ENCODE measurements around the gene AP2A1.

Gene AP2A1

DNA sequence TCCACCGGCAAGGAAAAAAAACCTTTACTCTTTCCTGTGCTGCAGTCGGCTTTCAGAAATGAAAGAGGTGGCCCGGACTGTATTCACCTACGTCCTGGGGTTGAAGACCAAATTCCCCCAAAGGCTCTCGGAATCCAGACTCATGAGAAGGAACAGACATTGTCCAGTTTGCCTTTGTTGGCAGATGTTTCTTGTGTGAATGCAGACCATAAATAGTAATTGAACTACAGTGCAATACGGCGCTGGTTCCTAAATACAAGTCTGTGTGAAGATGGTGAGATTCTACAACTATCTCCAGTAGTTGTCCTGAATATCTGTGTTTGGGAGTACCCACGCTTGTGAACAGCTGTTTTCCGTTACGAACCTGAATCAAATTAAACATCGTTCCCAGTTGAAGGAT, 72.9 kb downstream of the AP2A1 start:
- no peak for DNase-seq (ENCODE audit: low read depth in 2 of 2)

DNA sequence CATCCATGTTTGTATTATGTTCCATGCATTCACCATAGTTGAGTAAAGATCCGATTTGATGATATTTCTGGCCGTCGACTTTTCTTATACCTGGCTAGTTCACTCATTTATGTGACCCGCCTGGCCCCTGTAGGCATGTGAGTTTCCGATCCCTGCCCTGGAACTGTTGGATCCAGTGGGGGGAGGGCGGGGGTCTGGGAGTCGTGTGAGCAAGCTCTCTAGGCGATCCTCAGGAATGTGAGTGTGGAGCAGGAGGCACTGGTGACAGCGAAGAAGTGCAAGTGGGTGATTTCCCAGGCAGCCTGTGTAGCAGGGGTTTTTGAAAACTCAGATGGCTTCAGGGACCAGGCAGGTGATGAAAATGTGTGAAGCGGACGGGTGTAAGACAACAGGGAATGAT, 73.5 kb downstream of the AP2A1 start:
- DNase-seq (ENCODE audit: low read depth in 2 of 2): no peak

DNA sequence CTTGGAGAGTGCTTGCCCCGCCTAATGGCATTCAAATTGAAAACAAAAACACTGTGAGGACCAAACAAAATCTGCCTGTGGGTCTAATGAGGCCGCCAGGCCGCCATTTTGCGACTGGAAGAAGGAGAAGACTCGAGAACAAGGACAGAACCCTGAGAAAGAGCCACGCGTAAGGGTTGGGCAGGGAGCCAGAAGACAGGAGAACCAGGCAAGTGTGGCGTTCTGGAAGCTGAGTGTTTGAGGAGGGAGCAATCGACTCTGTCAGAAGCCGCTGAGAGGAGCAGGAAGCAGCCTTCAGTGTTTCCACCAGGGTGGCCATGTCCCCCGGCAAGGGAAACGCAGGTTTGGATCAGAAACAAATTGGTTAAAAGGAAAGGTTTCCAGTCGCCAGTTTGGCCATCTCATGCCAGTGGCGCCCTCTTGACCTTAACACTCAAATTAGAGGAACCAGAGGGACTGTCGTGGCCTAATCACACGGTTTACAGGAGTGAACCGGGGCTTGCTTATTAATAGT, 74.0 kb downstream of the AP2A1 start:
- DNase-seq (ENCODE audit: low read depth in 2 of 2): no peak

DNA sequence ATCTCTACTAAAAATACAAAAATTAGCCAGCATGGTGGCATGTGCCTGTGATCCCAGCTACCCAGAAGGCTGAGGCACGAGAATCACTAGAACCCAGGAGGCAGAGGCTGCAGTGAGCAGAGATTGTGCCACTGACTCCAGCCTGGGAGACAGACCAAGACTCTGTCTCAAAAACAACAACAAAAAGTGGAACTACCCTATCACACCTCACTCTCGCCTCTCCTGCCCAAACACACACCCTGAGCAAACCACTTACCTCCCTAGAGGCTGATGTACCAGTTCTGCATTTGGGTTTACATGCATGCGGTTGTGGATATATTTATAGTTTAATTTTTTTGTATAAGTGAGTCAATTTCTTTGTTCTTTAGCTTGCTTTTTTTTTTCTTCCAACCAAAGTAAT, 76.5 kb downstream of the AP2A1 start:
- no peak for DNase-seq (ENCODE audit: low read depth in 2 of 2)

DNA sequence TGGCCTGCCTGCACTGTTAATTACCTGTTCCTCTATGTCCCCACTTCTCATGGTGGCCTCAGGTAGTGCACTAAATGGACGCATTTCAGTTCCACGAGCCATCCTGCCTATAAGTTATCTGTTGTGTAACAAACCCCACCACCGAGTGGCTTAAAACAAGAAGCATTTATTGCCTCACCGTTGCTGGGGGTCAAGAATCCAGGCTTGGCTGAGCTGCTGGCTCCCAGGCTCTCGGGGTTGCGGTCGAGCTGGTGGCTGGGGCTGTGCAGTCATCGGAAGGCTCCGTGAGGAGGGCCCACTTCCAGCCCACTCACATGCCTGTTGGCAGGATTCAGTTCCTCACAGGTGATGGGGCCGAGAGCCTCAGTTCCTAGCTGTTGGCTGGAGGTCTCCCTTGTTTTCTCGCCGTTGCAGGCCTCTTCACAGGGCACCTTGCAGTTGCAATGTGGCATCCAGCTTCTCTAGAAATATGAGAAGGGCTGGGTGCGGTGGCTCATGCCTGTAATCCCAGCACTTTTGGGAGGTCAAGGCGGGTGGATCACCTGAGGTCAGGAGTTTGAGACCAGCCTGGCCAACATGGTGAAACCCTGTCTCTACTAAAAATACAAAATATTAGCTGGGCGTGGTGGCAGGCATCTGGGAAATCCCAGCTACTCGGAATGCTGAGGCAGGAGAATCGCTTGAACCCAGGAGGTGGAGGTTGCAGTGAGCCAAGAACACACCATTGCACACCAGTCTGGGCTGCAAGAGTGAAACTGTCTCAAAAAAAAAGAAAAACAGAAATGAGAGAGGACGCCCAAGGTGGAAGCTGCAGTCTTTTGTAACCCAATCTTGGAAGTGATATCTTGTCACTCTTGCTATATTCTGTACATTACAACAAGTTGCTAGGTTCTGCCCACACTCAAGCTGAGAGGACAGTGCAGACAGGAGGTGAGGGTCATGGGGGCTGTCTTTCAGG, 77.6 kb downstream of the AP2A1 start:
- DNase-seq (ENCODE audit: low read depth in 2 of 2): no peak

DNA sequence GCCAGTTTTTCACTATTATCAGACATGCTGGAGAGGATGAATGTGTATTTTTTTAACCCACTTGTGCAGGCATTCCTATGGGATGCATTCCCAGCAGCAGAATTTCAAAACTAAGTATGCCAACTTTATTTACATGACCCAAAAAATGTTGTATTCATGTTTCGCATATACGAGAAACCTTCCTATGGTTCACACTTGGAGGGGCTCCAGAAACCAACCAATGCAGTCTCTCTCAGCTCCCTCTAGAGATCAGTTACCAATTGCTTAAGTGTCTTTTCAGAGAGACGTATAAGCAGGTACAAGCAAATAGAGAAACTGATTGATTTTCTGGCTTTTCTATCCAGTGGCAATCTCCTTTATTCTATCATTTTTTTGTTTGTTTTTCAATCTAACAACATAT, 78.6 kb downstream of the AP2A1 start:
- DNase-seq (ENCODE audit: low read depth in 2 of 2): no peak

DNA sequence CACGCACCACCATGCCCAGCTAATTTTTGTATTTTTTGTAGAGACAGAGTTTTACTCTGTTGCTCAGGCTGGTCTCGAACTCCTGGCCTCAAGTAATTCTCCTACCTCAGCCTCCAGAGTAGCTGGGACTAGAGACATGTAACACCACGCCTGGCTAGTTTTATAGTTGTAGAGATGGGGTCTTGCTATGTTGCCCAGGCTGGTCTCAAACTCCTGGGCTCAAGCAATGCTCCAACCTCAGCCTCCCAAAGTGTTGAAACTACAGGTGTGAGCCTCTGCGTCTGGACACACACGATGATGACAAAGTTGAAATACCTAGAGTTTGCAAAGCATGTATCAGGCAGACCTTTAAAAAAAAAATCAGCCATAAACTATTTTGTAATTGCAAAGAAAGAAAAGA, 79.6 kb downstream of the AP2A1 start:
- no peak for DNase-seq (ENCODE audit: low read depth in 2 of 2)

DNA sequence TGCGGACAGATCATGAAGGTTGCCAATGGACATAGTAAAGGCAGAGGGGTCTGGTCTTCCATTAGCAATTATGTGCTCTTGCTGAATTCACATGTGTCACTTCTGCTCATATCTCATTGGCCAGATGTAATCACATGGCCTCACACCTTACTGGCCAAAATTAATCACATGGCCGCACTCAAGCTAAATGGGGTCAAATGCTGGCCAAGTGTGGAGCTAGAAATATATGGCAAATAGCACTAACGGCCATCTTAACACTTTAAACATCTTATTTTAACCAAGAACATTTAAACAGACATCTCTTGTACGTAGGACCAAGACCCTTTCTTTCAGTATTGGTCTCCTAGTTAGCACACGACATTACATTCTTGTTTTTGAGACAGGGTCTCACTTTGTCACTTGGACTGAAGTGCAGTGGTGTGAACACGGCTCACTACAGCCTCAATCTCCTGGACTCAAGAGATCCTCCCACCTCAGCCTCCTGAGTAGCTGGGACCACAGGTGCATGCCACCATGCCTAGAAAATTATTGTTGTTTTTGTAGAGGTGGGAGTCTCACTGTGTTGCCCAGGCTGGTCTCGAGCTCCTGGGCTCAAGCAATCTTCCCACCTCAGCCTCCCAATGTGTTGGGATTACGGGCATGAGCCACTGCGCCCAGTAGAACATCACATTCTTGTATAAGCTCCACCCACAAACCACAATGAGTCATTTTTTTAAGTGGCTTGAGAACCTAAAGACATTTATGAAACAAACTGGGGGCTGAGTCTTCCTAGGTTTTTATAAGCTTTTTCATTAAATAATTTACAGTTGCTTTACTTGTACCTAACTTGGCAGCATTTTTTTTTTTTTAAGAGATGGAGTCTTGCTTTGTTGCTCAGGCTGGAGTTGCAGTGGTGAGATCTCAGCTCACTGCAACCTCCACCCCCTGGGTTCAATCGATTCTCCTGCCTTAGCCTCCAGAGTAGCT, 81.2 kb downstream of the AP2A1 start:
- DNase-seq (ENCODE audit: low read depth in 2 of 2): peak in 1 of 2 experiments; percentile 31

DNA sequence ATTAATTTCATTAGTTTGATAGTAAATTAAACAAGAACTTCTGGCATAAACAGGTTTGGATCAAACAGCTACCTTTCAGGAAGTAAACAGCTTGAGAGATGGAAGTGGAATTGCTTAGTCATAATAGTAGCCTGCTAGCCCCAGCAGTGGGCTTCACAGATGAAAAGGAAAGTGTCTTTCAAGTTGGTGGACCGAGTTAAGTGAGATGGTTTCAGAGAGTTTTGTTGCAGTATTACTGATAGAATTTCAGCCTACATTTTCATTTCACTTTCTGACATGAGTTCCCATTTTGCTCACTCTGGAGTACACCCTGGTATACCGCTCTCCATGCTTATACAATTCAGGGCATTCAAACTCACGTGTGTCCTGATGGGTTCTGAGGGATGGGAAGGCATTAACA, 82.1 kb downstream of the AP2A1 start:
- DNase-seq (ENCODE audit: low read depth in 2 of 2): no peak

DNA sequence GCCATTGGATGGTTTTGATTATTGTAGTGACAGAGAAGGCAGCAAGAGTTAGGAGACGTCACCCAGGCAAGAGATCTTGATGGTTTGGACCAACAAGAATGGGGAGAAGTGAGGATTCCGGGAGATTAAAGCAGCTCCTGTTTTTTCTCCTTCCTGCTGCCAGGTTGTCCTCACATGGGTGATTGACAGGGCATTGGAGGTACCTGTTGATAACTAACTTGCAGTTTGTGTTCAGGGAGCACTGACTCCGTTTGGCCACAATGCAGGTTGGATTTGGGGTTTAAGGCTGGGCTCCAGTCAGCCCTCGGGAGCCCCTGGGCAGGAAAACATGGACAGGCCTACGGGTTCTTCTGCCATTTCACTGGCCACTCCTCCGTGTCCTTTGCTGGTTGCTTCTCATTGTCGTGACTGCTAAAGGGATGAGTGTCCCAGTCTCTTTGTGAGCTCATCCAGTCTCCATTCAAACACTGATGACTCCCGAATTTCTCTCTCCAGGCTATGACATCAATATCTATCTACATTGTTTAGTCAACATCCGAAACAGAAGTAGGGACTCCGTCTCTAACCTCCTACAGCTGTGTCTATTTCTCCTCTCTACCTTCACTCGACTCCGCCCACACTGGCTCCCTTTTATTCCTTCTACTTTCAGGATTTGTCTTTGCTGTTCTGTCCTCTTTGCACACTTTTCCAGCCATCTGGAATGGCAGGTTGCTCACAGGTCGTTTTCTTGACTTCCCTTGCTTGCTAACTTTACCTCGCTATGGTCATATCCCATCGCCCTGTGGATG, 82.8 kb downstream of the AP2A1 start:
- no peak for DNase-seq (ENCODE audit: low read depth in 2 of 2)

DNA sequence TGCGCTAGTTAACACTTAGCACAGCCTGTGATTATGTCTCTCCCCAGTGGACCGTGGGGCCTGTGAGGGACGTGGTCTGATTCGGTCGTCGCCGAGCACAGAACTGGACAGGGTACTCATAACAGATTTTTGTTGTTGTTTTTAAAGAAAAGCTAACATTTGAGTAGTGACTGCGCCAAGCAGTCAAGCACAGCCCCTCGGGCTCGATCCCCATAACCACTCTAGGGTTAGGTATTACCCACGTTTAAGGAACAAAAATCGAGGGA, 83.4 kb downstream of the AP2A1 start:
- DNase-seq (ENCODE audit: low read depth in 2 of 2): no peak

DNA sequence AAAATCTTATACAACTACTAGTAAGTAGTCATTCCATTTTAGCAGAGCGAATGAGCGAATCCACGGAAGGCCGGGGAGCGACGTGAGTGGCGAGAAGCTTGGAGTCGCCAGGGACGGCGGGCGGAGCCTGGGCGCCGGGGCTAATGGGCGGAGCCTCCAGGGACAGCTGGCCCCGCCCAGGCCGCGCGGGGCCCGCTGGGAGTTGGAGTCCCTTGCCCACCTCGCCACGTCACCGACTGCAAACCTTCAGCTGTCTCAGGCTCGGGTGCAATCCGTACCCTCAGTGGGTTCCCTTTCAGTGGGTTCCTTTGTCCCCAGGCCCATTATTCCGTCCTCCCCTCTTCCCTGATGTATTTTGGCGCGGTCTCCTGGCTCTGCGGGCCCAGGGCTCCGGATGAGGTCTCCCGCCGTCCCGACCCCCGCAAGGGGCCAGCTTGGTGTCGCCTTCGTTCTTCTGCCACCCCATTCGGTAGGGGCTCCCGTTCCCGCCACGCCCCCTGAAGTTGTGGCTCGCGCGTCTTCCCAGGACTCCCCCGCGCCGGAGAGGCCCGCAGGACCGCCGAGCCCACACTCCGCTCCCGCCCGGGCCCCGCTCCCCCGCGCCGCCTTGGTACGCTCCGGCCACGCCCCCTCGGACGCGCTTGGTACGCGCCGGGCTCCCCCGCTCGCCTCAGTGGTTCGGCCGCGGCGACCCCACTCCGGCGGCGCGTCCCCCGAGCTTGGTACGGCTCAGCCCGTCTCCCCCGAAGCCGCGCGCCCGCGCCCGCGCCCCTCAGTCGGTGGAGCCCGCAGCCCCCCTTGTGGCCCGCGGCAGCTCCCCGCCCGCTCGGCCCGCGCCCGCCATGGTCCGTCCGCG, 83.9 kb downstream of the AP2A1 start, which contains the start of gene PTOV1:
PTOV1 (plus strand) TSS at position 673 of the 856 bp plus-strand sequence.
- DNase-seq (ENCODE audit: low read depth in 2 of 2): peak; percentile 78 to 79

DNA sequence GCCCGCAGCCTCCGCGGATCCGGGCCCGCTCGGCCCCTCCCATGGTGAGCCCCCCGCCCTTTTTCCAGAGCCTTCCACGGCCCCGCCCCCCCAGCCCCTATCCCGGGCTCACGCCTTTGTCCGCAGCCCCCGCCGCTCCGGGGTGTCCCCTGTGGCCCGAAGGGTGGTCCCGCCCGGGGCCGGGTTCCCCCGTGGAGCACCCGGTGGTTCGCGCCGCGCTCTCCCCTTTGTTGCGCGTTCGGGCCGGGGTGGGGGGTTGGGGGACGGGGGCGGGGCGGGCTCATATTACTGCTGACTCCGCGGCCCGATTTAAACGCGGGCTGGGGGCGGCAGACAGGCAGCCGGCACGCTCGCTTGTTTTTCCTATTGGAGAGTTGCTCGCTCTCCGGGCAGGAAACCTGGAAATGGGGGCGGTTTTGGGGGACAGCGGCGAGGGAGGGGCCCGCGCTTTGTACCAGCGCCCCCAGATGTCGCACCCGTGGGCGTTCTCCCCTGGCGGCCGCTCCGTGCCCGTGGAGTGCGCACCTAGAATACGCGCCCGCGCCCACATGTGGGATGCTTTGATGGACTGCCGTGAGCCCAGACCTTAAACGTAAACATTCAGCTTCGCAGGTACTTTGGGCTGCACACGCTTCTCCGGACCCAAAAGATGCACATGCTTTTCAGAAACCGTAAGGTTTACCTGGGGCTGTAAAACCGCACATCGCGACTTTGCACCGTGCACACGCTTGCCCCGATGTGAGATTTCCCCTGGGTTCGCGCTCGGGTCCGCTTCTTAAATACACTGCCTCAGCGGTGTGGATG, 84.9 kb downstream of the AP2A1 start:
- DNase-seq (ENCODE audit: low read depth in 2 of 2): no peak

DNA sequence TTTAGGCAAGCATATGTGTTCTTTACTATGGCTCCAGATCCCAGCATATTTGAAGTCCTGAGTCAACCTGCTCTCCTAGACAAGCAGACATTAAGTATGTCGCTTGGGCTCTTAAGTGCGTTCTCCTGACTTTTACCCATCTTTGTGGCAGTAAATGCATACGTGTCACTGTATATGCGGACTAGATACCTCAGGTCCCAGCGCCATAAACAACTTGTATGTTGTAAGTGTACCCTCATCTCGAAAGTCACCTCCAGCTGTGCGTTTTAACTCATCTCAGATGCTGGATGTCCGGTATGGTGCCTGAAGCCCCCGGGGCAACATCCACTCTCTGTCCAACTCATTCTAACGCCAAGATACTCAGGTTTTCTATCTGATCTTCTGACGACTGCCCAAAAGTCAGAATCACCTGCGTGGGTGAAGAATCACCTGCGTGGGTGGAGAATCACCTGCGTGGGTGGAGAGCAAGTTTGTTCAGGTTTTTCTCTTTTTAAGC, 85.9 kb downstream of the AP2A1 start:
- DNase-seq (ENCODE audit: low read depth in 2 of 2): no peak

DNA sequence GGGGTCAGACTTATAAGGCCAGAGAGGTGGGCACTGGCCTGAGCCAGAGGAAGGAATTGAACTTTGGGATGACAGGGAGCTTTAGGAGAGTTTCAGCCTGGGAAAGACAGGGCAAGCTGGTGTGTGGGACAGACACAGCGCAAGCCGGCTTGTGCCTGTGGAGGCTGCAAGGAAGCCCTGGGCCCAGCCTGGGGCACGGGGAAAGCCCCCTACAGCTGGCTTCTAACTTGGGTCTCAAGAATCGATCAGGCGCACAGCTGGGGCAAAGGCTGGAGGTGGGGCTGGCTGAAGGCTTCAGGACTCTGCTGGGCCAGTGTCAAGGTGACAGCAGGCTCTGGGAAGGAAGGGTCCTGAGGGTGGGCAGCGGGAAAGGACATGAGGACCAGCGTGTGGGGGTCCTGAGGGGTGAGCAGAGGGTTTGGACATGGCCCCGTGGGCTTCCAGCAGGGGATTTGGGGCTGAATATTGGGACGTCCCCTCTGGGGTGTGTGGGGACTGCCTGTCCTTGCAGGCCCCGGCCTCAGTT, 87.1 kb downstream of the AP2A1 start:
- DNase-seq (ENCODE audit: low read depth in 2 of 2): no peak

DNA sequence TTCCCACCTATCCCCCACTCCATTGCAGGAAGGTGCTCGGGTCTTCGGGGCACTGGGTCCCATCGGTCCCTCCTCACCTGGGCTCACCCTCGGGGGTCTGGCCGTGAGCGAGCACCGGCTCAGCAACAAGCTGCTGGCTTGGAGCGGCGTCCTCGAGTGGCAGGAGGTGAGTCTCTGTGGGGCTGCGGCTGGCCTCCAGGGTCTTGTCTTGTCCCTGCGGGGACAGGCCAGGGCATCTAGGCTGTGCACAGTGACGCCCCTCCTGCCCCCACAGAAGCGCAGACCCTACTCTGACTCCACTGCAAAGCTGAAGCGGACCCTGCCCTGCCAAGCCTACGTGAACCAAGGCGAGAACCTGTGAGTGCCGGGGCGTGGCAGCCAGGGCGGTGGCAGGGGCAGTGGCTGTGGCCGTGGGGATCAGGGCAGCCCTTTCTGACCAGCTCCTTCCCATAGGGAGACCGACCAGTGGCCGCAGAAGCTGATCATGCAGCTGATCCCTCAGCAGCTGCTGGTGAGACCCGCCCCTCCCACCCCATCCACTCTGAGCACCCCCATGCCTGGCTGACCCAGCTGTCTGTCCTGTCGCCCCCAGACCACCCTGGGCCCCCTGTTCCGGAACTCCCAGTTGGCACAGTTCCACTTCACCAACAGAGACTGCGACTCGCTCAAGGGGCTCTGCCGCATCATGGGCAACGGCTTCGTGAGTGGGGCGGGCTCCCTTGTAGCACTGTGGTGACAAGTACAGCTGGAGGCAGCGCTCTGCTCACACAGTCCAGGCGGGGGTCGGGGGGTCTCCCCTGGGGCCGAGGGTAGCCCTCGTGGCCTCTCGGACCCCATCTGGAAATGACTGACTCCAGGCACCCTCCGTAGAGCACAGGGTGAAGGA, 87.8 kb downstream of the AP2A1 start:
- no peak for DNase-seq (ENCODE audit: low read depth in 2 of 2)

DNA sequence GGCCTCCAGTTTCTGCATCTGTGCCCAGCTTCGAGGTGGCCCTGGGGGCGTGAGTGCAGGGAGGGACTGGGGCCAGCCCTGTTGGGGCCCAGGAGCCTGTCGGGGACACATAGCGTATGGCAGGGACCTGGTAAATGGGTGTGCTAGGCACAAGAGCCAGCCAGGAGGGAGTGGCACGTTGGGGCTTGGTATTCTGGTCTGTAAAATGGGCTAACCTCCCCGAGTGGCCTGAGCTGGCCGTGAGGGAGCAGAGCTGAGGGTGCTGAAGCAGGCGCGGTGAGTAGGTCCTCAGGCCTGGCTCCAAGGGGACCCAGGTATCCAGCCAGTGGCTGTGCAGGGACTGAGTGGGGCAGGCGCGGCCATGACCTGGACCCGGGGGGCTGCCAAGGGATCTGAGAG, 88.5 kb downstream of the AP2A1 start:
- DNase-seq (ENCODE audit: low read depth in 2 of 2): no peak

Measured in fibroblast of skin of left biceps (primary cell).